ENCODE results near the gene RCBTB1. TPM values are rescaled to one million over a fixed set of nuclear protein-coding genes. Genes with fewer than 3 reads are reported as not detected.
"Not testable (repeated sequence)": the region's sequence is repeated elsewhere in the genome, so short reads cannot be mapped to it uniquely, and the experiment has no call there.

RCBTB1 gene
- polyA plus RNA-seq, 1 donor from 2014 or later = 65.3 TPM

GRCh38 chr13:49604570-49604969, 19.2 kb upstream of the RCBTB1 start:
- Histone ChIP-seq H3K9ac (ENCODE audit: low read length) (no peak overlapping the region), H3K27me3 (ENCODE audit: insufficient read depth, low read depth, low read length) (no peaks in the 10 kb centered on the region), H3F3A (ENCODE audit: insufficient read depth, low read length, poor library complexity, severe bottlenecking) (no peaks in the 10 kb centered on the region), H3K36me3 (ENCODE audit: insufficient read depth, low read length) (no peaks in the 10 kb centered on the region), H3K4me3 (ENCODE audit: low read length) (no peak overlapping the region), H3K9me3 (ENCODE audit: low read length) (no peaks in the 10 kb centered on the region), H3K79me2 (replicated peaks; ENCODE audit: insufficient read depth, low read length) (no peaks in the 10 kb centered on the region), H3K27ac (ENCODE audit: low read length) (no peak overlapping the region), H3K4me2 (ENCODE audit: low read length) (no peak overlapping the region), H2AFZ (ENCODE audit: low read depth, low read length) (no peak overlapping the region), H4K20me1 (ENCODE audit: insufficient read depth) (no peaks in the 10 kb centered on the region), H3K9me2 (ENCODE audit: insufficient read depth, low read length) (no peaks in the 10 kb centered on the region)
- TF ChIP-seq EP300 (conservative IDR thresholded peaks at IDR 0.05; ENCODE audit: poor library complexity, severe bottlenecking) (no peak), MXI1 (conservative IDR thresholded peaks at IDR 0.05; ENCODE audit: poor library complexity, severe bottlenecking) (no peak), REST (IDR thresholded peaks at IDR 0.05; ENCODE audit: borderline replicate concordance) (no peak), POLR2AphosphoS5 (IDR thresholded peaks at IDR 0.05) (no peak)

GRCh38 chr13:49602615-49603014, 17.3 kb upstream of the RCBTB1 start:
- not testable (repeated sequence) for H3K79me2 ChIP-seq (replicated peaks; ENCODE audit: insufficient read depth, low read length); H3K9me3 ChIP-seq (ENCODE audit: low read length); H3F3A ChIP-seq (ENCODE audit: insufficient read depth, low read length, poor library complexity, severe bottlenecking); H3K27ac ChIP-seq (ENCODE audit: low read length); H3K9me2 ChIP-seq (ENCODE audit: insufficient read depth, low read length); H3K4me2 ChIP-seq (ENCODE audit: low read length); H2AFZ ChIP-seq (ENCODE audit: low read depth, low read length); H3K36me3 ChIP-seq (ENCODE audit: insufficient read depth, low read length); H4K20me1 ChIP-seq (ENCODE audit: insufficient read depth); H3K9ac ChIP-seq (ENCODE audit: low read length); H3K27me3 ChIP-seq (ENCODE audit: insufficient read depth, low read depth, low read length); H3K4me3 ChIP-seq (ENCODE audit: low read length)

- Histone ChIP-seq H3K9me3 (ENCODE audit: low read length) (no peaks in the 10 kb centered on the region), H2AFZ (ENCODE audit: low read depth, low read length) (no peak overlapping the region), H3K9me2 (ENCODE audit: insufficient read depth, low read length) (no peaks in the 10 kb centered on the region), H4K20me1 (ENCODE audit: insufficient read depth) (no peaks in the 10 kb centered on the region), H3K9ac (ENCODE audit: low read length) (no peak overlapping the region), H3K79me2 (replicated peaks; ENCODE audit: insufficient read depth, low read length) (no peaks in the 10 kb centered on the region), H3F3A (ENCODE audit: insufficient read depth, low read length, poor library complexity, severe bottlenecking) (no peaks in the 10 kb centered on the region), H3K27me3 (ENCODE audit: insufficient read depth, low read depth, low read length) (no peaks in the 10 kb centered on the region), H3K4me3 (ENCODE audit: low read length) (no peak overlapping the region), H3K36me3 (ENCODE audit: insufficient read depth, low read length) (no peaks in the 10 kb centered on the region), H3K27ac (ENCODE audit: low read length) (no peak overlapping the region), H3K4me2 (ENCODE audit: low read length) (no peak overlapping the region)
- no peak for TF ChIP-seq POLR2AphosphoS5 (IDR thresholded peaks at IDR 0.05)
- no peak for TF ChIP-seq RAD21 (conservative IDR thresholded peaks at IDR 0.05)
- no peak for TF ChIP-seq EP300 (conservative IDR thresholded peaks at IDR 0.05; ENCODE audit: poor library complexity, severe bottlenecking)
These were observed 16.6 kb upstream of the RCBTB1 start for GRCh38 chr13:49602005-49602404.

- no peaks in the 10 kb centered on the region for H3K27me3 ChIP-seq (ENCODE audit: insufficient read depth, low read depth, low read length)
- no peak overlapping the region for H3K27ac ChIP-seq (ENCODE audit: low read length)
- no peaks in the 10 kb centered on the region for H3F3A ChIP-seq (ENCODE audit: insufficient read depth, low read length, poor library complexity, severe bottlenecking)
- no peak overlapping the region for H3K4me2 ChIP-seq (ENCODE audit: low read length)
- H4K20me1 ChIP-seq (ENCODE audit: insufficient read depth) = no peaks in the 10 kb centered on the region
- no peak overlapping the region for H3K9ac ChIP-seq (ENCODE audit: low read length)
- no peaks in the 10 kb centered on the region for H3K79me2 ChIP-seq (replicated peaks; ENCODE audit: insufficient read depth, low read length)
- H3K4me3 ChIP-seq (ENCODE audit: low read length) = no peak overlapping the region
- no peak overlapping the region for H2AFZ ChIP-seq (ENCODE audit: low read depth, low read length)
- H3K36me3 ChIP-seq (ENCODE audit: insufficient read depth, low read length) = no peaks in the 10 kb centered on the region
- H3K9me3 ChIP-seq (ENCODE audit: low read length) = no peaks in the 10 kb centered on the region
- no peaks in the 10 kb centered on the region for H3K9me2 ChIP-seq (ENCODE audit: insufficient read depth, low read length)
- TF ChIP-seq RAD21 (conservative IDR thresholded peaks at IDR 0.05) (no peak), EP300 (conservative IDR thresholded peaks at IDR 0.05; ENCODE audit: poor library complexity, severe bottlenecking) (no peak), TAF1 (IDR thresholded peaks at IDR 0.05; ENCODE audit: low read depth) (no peak), EZH2 (IDR thresholded peaks at IDR 0.05; ENCODE audit: borderline replicate concordance, insufficient read depth, low read length, poor library complexity, severe bottlenecking) (no peak), CTCF (IDR thresholded peaks at IDR 0.05; ENCODE audit: poor library complexity, severe bottlenecking) (no peak), MXI1 (conservative IDR thresholded peaks at IDR 0.05; ENCODE audit: poor library complexity, severe bottlenecking) (no peak), POLR2AphosphoS5 (IDR thresholded peaks at IDR 0.05) (no peak), SMC3 (conservative IDR thresholded peaks at IDR 0.05; ENCODE audit: poor library complexity) (no peak)
These were observed 11.8 kb upstream of the RCBTB1 start for GRCh38 chr13:49597043-49597641.

Data from neural cell (in vitro differentiated cells).